SKM-1 treated with dmso at 0.1 percent for 144 hours (cell line): ENCODE measurements around the gene PCDHB2.
"Not testable (repeated sequence)": the region's sequence is repeated elsewhere in the genome, so short reads cannot be mapped to it uniquely, and the experiment has no call there.

ENCODE experiments used
- DNase-seq: peaks from one replicate; lab custom pipeline; 2025; ENCODE audit not compliant: unreplicated experiment; lab: John Stamatoyannopoulos, UW

PCDHB2 gene

DNA sequence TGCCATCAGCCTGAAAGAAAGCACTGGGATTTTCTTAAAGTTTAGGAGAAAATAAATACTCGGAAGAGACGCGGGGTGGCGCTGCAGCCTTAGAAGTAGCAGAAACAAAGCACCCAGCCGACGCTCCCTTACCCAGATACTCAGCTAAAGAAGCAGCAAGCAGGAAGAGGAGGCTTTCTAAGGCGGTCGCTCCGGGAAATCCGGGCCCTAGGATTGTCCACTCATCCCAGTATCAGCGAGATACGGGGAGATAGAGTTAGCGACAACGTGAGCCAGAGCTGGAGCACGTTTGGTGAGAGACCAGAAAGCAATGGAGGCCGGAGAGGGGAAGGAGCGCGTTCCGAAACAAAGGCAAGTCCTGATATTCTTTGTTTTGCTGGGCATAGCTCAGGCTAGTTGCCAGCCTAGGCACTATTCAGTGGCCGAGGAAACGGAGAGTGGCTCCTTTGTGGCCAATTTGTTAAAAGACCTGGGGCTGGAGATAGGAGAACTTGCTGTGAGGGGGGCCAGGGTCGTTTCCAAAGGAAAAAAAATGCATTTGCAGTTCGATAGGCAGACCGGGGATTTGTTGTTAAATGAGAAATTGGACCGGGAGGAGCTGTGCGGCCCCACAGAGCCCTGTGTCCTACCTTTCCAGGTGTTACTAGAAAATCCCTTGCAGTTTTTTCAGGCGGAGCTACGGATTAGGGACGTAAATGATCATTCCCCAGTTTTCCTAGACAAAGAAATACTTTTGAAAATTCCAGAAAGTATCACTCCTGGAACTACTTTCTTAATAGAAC is at the start of gene PCDHB2:
Gene PCDHB2, plus strand, starts transcription at position 135 of the 782 bp plus-strand sequence. Its CDS starts 176 bp downstream, at position 311.
- DNase-seq: peak; percentile 2

DNA sequence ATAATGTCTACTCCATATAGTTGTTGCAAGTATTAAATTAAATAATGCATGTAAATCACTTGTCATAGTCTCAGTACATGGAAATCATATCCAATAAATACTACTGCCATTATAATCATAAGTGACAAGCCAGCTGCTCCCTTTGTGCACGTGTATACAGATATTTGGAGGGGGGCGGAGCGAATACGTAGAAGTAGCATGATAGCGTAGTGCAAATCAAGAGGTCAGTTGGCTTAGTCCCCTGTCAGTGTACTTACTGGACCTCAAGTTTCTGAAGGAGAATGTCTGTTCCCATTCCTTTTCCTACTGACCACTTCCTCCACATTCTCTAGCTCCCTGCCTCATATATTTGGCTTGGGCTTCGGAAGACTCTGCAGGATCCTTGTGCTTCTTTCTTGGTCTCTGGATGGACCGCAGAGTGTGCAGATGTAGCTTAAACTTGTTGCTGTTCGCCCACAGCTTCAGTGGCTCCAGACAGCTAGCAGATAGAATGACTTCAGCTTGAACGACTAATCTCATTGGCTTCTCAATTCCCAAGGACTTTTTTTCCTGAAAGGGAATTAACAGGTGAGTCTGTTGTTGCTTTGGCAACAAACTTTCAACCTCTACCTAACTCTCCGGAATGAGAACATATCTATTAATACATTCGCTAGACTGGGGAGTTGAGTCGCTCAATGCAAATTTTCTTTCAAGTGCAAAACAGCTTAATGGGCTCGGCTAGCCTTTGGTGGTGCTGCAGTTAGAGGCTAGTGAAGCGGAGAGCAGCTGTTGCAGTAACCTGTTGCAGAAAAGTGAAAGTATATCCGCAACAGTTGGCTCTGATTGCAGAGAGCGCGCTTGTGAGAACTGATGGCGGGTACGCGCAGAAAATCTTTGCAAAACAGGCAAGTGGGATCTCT is 43.5 kb upstream of the PCDHB2 start, which contains the start of gene PCDHB1:
Gene PCDHB1, plus strand, starts transcription at position 753 of the 899 bp plus-strand sequence. Its CDS starts 97 bp downstream, at position 850.
- no peak for DNase-seq

DNA sequence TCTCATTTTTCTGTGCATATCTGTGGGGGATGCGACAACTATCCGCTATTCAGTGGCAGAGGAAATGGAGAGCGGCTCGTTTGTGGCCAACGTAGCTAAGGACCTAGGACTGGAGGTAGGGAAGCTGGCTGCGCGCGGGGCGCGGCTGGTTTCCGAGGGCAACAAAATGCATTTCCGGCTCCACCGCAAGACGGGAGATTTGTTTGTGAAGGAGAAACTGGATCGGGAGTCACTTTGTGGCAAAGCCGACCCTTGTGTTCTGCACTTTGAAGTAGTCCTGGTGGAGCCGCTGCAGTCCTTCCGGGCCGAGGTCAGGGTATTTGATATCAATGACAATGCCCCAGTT is 42.9 kb upstream of the PCDHB2 start:
- DNase-seq: no peak

DNA sequence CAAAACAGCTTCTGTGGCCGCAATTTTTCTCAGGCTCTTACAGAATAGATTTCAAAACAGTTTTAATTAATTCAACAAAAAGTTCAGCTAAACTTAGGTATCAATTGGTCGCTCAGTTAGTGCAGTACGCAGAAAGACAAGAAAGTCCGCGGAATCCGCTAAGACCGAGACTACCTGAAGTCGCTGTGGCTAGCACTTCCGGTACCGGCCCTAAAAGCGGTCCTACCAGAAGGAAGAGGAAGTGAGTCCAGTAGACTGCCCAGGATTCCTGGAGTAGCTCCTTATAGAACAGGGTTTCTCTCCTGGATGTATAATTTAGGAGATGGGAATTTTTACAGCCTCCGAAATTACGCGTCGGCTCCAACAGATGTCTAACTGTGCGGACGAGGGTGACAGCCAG is 16.6 kb upstream of the PCDHB2 start:
- no peak for DNase-seq

DNA sequence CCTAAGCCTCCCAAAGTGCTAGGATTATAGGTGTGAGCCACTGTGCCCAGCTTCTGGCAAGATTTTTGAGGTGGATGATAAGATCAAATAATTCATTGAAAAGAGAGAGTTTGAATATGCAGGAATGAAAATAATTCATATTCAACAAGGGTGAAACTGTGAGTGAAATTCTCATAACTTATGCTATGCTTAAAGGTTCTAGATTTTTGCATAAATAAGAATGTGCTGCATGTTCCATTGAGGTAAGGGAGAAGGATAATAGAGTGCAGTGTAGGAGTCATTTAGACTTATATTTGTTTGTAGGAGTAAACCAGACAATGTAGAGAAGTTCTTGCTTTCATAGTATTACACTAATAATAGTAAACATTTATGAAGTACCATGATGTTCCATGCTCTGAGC is 12.2 kb upstream of the PCDHB2 start:
- DNase-seq: no peak

DNA sequence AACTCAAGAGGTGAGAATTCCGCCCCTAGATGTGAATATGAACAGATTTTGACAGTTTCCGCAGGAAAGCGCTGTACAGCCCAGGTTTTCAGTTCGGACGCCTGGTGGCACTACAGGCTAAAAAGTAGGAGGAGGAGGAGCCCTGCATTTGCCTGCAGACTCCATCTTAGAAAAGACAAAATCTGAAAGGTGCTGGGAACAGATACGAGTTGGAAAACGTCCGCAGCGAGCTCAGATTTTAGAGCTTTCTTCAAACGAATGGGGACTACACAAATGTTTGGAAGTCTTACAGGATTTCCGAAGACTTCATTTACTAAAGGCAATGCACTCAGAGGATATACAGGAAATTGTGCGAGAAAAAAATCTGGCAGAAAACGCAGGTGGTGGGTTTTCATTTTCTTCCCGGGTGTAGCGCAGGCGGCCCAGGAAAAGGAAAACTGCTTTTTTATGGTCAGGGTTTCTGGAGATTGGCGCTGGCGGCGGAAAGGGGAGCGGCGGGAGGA is 9.9 kb upstream of the PCDHB2 start:
- DNase-seq: no peak

- no peak for DNase-seq
These were observed 837 bp downstream of the PCDHB2 start for GRCh38 chr5:141095263-141095641.

DNA sequence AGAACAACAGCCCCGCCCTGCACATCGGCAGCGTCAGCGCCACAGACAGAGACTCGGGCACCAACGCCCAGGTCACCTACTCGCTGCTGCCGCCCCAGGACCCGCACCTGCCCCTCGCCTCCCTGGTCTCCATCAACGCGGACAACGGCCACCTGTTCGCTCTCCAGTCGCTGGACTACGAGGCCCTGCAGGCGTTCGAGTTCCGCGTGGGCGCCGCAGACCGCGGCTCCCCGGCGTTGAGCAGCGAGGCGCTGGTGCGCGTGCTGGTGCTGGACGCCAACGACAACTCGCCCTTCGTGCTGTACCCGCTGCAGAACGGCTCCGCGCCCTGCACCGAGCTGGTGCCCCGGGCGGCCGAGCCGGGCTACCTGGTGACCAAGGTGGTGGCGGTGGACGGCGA is 1.8 kb downstream of the PCDHB2 start:
- DNase-seq: not testable (repeated sequence)

DNA sequence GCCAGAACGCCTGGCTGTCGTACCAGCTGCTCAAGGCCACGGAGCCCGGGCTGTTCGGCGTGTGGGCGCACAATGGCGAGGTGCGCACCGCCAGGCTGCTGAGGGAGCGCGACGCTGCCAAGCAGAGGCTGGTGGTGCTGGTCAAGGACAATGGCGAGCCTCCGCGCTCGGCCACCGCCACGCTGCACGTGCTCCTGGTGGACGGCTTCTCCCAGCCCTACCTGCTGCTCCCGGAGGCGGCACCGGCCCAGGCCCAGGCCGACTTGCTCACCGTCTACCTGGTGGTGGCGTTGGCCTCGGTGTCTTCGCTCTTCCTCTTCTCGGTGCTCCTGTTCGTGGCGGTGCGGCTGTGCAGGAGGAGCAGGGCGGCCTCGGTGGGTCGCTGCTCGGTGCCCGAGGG is 2.2 kb downstream of the PCDHB2 start:
- DNase-seq: not testable (repeated sequence)

- no peak for DNase-seq
These were observed 5.9 kb downstream of the PCDHB2 start, which contains the start of gene PCDHB3 for GRCh38 chr5:141100243-141100805. Gene PCDHB3 (plus strand): TSS chr5:141100473. CDS start chr5:141100650, 177 bp downstream.

- DNase-seq: no peak
These were observed 6.6 kb downstream of the PCDHB2 start for GRCh38 chr5:141101059-141101458.

DNA sequence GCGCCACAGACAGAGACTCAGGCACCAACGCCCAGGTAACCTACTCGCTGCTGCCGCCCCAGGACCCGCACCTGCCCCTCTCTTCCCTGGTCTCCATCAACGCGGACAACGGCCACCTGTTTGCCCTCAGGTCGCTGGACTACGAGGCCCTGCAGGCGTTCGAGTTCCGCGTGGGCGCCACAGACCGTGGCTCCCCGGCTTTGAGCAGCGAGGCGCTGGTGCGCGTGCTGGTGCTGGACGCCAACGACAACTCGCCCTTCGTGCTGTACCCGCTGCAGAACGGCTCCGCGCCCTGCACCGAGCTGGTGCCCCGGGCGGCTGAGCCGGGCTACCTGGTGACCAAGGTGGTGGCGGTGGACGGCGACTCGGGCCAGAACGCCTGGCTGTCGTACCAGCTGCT is 7.7 kb downstream of the PCDHB2 start:
- DNase-seq: not testable (repeated sequence)

DNA sequence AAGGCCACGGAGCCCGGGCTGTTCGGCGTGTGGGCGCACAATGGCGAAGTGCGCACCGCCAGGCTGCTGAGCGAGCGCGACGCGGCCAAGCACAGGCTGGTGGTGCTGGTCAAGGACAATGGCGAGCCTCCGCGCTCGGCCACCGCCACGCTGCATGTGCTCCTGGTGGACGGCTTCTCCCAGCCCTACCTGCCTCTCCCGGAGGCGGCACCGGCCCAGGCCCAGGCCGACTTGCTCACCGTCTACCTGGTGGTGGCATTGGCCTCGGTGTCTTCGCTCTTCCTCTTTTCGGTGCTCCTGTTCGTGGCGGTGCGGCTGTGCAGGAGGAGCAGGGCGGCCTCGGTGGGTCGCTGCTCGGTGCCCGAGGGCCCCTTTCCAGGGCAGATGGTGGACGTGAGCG is 8.1 kb downstream of the PCDHB2 start:
- not testable (repeated sequence) for DNase-seq

DNA sequence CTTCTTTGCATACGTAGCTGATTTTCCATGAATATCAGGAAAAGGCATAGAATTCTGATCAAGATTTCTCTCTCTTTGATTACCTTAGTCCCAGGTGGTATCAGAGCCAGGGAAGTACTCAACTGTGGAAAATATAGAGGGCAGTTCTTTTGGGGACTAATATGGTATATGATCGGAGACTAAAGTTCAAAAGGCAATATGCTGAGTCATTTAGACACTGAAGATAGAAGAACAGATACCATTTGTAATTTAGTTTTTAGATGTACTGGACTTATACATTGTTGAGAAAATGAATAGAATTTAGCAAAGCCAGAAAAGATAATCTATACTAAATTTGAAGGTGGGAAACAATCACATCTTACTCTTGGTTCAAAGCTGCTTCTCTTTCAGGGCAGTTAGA is 10.9 kb downstream of the PCDHB2 start:
- DNase-seq: no peak

- DNase-seq: no peak
These were observed 24.8 kb downstream of the PCDHB2 start for GRCh38 chr5:141119250-141119649.

- DNase-seq: no peak
These were observed 27.1 kb downstream of the PCDHB2 start, which contains the start of gene PCDHB4 for GRCh38 chr5:141121563-141121962. Gene PCDHB4 (plus strand): TSS chr5:141121818. CDS start chr5:141121999, 181 bp downstream.

GRCh38 chr5:141121985-141122384 is 27.6 kb downstream of the PCDHB2 start:
- no peak for DNase-seq

DNA sequence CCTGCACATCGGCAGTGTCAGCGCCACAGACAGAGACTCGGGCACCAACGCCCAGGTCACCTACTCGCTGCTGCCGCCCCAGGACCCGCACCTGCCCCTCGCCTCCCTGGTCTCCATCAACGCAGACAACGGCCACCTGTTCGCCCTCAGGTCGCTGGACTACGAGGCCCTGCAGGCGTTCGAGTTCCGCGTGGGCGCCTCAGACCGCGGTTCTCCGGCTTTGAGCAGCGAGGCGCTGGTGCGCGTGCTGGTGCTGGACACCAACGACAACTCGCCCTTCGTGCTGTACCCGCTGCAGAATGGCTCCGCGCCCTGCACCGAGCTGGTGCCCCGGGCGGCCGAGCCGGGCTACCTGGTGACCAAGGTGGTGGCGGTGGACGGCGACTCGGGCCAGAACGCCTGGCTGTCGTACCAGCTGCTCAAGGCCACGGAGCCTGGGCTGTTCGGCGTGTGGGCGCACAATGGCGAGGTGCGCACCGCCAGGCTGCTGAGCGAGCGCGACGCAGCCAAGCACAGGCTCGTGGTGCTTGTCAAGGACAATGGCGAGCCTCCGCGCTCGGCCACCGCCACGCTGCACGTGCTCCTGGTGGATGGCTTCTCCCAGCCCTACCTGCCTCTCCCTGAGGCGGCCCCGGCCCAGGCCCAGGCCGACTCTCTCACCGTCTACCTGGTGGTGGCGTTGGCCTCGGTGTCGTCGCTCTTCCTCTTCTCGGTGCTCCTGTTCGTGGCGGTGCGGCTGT is 29.2 kb downstream of the PCDHB2 start:
- DNase-seq: not testable (repeated sequence)

- DNase-seq: no peak
These were observed 32.9 kb downstream of the PCDHB2 start for GRCh38 chr5:141127305-141127704.

GRCh38 chr5:141135030-141135717 is 40.8 kb downstream of the PCDHB2 start, which contains the start of gene PCDHB5:
Gene PCDHB5 (plus strand): TSS chr5:141135206. CDS start chr5:141135435, 229 bp downstream.
- no peak for DNase-seq
